Measurements from ENCODE around the gene MMP12.

The MMP12 gene

GRCh38 chr11:102853055-102853454, 21.7 kb downstream of the MMP12 start:
- no peak for DNase-seq (ENCODE audit: low read depth)
- H3K4me3 ChIP-seq (ENCODE audit: control insufficient read depth, low read depth, low read length): no peak overlapping the region
- TF ChIP-seq, protein P1, sequence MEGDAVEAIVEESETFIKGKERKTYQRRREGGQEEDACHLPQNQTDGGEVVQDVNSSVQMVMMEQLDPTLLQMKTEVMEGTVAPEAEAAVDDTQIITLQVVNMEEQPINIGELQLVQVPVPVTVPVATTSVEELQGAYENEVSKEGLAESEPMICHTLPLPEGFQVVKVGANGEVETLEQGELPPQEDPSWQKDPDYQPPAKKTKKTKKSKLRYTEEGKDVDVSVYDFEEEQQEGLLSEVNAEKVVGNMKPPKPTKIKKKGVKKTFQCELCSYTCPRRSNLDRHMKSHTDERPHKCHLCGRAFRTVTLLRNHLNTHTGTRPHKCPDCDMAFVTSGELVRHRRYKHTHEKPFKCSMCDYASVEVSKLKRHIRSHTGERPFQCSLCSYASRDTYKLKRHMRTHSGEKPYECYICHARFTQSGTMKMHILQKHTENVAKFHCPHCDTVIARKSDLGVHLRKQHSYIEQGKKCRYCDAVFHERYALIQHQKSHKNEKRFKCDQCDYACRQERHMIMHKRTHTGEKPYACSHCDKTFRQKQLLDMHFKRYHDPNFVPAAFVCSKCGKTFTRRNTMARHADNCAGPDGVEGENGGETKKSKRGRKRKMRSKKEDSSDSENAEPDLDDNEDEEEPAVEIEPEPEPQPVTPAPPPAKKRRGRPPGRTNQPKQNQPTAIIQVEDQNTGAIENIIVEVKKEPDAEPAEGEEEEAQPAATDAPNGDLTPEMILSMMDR (IDR thresholded peaks at IDR 0.05; ENCODE audit: control insufficient read depth, insufficient read depth, low read depth, low read length, missing control alignments): no peak

GRCh38 chr11:102850973-102851745, 23.6 kb downstream of the MMP12 start:
- TF ChIP-seq, protein P1 (IDR thresholded peaks at IDR 0.05; ENCODE audit: control insufficient read depth, insufficient read depth, low read depth, low read length, missing control alignments): no peak
- no peak overlapping the region for H3K4me3 ChIP-seq (ENCODE audit: control insufficient read depth, low read depth, low read length)
- peak; percentile 80 for DNase-seq (ENCODE audit: low read depth)

- TF ChIP-seq, protein P1 (IDR thresholded peaks at IDR 0.05; ENCODE audit: control insufficient read depth, insufficient read depth, low read depth, low read length, missing control alignments): no peak
- DNase-seq (ENCODE audit: low read depth): peak; percentile 73
- H3K4me3 ChIP-seq (ENCODE audit: control insufficient read depth, low read depth, low read length): no peak overlapping the region
Measured at GRCh38 chr11:102849311-102849710, 25.5 kb downstream of the MMP12 start.

- TF ChIP-seq, protein P1 (IDR thresholded peaks at IDR 0.05; ENCODE audit: control insufficient read depth, insufficient read depth, low read depth, low read length, missing control alignments): no peak
- no peak for DNase-seq (ENCODE audit: low read depth)
Measured at GRCh38 chr11:102846292-102846691, 28.5 kb downstream of the MMP12 start.

DNA sequence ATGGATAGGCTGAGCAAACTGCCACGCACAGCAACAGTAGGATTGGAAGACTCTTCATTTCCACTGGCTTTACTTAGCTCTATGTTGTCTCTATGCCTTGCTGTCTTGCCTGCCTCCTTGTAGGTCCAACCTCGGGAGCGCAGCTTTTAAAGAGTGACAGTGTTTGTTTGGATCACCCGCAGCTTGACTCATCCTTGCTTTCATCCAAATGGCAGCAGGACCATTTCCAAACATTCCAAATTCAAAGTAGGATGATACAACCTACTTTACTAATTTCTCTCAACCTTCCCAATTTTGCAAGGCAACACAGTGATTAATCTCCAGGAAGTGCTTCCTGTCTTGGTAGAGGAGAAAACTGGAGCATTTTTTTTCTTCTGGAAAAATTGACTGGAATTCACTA, 31.3 kb downstream of the MMP12 start, which contains the start of gene MMP3:
TSS of gene MMP3 (minus strand) at position 121 of the 400 bp plus-strand sequence. CDS start at position 58, 63 bp downstream.
- TF ChIP-seq, protein P1 (IDR thresholded peaks at IDR 0.05; ENCODE audit: control insufficient read depth, insufficient read depth, low read depth, low read length, missing control alignments): no peak
- no peak within 1 kb of the TSS for H3K4me3 ChIP-seq (ENCODE audit: control insufficient read depth, low read depth, low read length)
- DNase-seq (ENCODE audit: low read depth): no peak

More at GRCh38 chr11:102846292-102846691, 28.5 kb downstream of the MMP12 start:
- no peak overlapping the region for H3K4me3 ChIP-seq (ENCODE audit: control insufficient read depth, low read depth, low read length)

GRCh38 chr11:102842930-102843329, 31.9 kb downstream of the MMP12 start:
- no peak for DNase-seq (ENCODE audit: low read depth)
- TF ChIP-seq, protein P1 (IDR thresholded peaks at IDR 0.05; ENCODE audit: control insufficient read depth, insufficient read depth, low read depth, low read length, missing control alignments): no peak
- H3K4me3 ChIP-seq (ENCODE audit: control insufficient read depth, low read depth, low read length): no peak overlapping the region

All from AG09309 (cell line).